GM23338 (cell line): Measurements from ENCODE around the gene CBLIF. TPM values are rescaled to one million over a fixed set of nuclear protein-coding genes. Genes with fewer than 3 reads are reported as not detected.

Experiments
- ATAC-seq: fragments of 200-7000 bp; cut with Tn5 transposase; 3 replicates; pipeline ENCODE4 v1.9.1; 2020
- DNase-seq: peaks from one replicate; pipeline ENCODE4 v3.0.0-alpha.2; 2015; ENCODE audit warnings: low spot score
- H2AFZ ChIP-seq: fragments of 200-600 bp; sonication (generic); 2 replicates; pipeline ENCODE4 v1.8.0; 2016; ENCODE audit warnings: antibody characterized with exemption, mild to moderate bottlenecking, moderate library complexity
- H3F3A ChIP-seq: fragments of 200-600 bp; sonication (generic); replicated peaks from 2 replicates; pipeline ENCODE4 v1.8.0; 2017; ENCODE audit warnings: antibody characterized with exemption, mixed run types, low read depth
- H3K27ac ChIP-seq: fragments of 200-600 bp; sonication (generic); 2 replicates; pipeline ENCODE4 v1.6.1; 2016; ENCODE audit warnings: low read depth
- H3K27me3 ChIP-seq: fragments of 200-600 bp; sonication (generic); 2 replicates; pipeline ENCODE4 v1.8.0; 2016; ENCODE audit warnings: mild to moderate bottlenecking, mixed run types, moderate library complexity; ENCODE audit not compliant: insufficient read depth
- H3K36me3 ChIP-seq: fragments of 200-600 bp; sonication (generic); 2 replicates; pipeline ENCODE4 v1.8.0; 2016; ENCODE audit warnings: mild to moderate bottlenecking; ENCODE audit not compliant: insufficient read depth
- H3K4me1 ChIP-seq: fragments of 200-600 bp; sonication (generic); 2 replicates; pipeline ENCODE4 v1.8.0; 2016; ENCODE audit warnings: mild to moderate bottlenecking, moderate library complexity; ENCODE audit not compliant: insufficient read depth
- H3K4me2 ChIP-seq: fragments of 200-600 bp; sonication (generic); 2 replicates; pipeline ENCODE4 v1.7.1; 2017; ENCODE audit warnings: mixed run types
- H3K4me3 ChIP-seq: fragments of 200-600 bp; sonication (generic); 2 replicates; pipeline ENCODE4 v1.6.1; 2016; ENCODE audit warnings: mixed run types
- H3K79me2 ChIP-seq: fragments of 200-600 bp; sonication (generic); replicated peaks from 2 replicates; pipeline ENCODE4 v1.8.0; 2017; ENCODE audit warnings: mild to moderate bottlenecking; ENCODE audit not compliant: insufficient read depth
- H3K9me2 ChIP-seq: fragments of 200-600 bp; sonication (generic); 2 replicates; pipeline ENCODE4 v1.8.0; 2017; ENCODE audit not compliant: insufficient read depth
- H4K20me1 ChIP-seq: fragments of 200-600 bp; sonication (generic); replicated peaks from 2 replicates; pipeline ENCODE4 v1.8.0; 2017; ENCODE audit warnings: mild to moderate bottlenecking; ENCODE audit not compliant: insufficient read depth
- H3K27ac Mint-ChIP-seq: 2 replicates; pipeline ENCODE4 v1.8.0; 2020; ENCODE audit warnings: inconsistent platforms, mild to moderate bottlenecking, moderate library complexity, mixed read lengths
- H3K27me3 Mint-ChIP-seq: 3 replicates; pipeline ENCODE4 v1.8.0; 2022; ENCODE audit warnings: low read depth, mild to moderate bottlenecking, moderate library complexity, mixed read lengths, inconsistent platforms; ENCODE audit not compliant: insufficient read depth, poor library complexity
- H3K36me3 Mint-ChIP-seq: 3 replicates; pipeline ENCODE4 v1.8.0; 2021; ENCODE audit warnings: low read depth, mild to moderate bottlenecking, inconsistent platforms, moderate library complexity, mixed read lengths
- H3K4me1 Mint-ChIP-seq: 3 replicates; pipeline ENCODE4 v1.8.0; 2020; ENCODE audit warnings: mild to moderate bottlenecking, inconsistent platforms, mixed read lengths
- H3K4me3 Mint-ChIP-seq: 3 replicates; pipeline ENCODE4 v1.8.0; 2021; ENCODE audit warnings: moderate library complexity, mild to moderate bottlenecking, inconsistent platforms, mixed read lengths
- H3K9me3 Mint-ChIP-seq: 3 replicates; pipeline ENCODE4 v1.8.0; 2020; ENCODE audit warnings: moderate library complexity, mild to moderate bottlenecking, inconsistent platforms, mixed read lengths
- CREB1 ChIP-seq: fragments of 250-450 bp; sonication (Bioruptor Pico); IDR thresholded peaks from 2 replicates; pipeline ENCODE4 v1.5.0; 2020; ENCODE audit warnings: low read depth, mild to moderate bottlenecking, moderate library complexity
- CTCF ChIP-seq, 2 experiments: fragments of 200-600 bp in 1 of 2; sonication (generic) in 1 of 2; conservative IDR thresholded peaks; 2 replicates each; pipeline versions ENCODE4 v1.5.1 to v1.6.1; 2016 to 2017; ENCODE audit warnings: antibody characterized with exemption in 2 of 2, low read depth in 2 of 2, mild to moderate bottlenecking in 2 of 2, moderate library complexity in 1 of 2
- ETS1 ChIP-seq: IDR thresholded peaks from 2 replicates; pipeline ENCODE4 v1.6.1; 2016; ENCODE audit warnings: antibody characterized with exemption
- EZH2 ChIP-seq: fragments of 200-600 bp; sonication (generic); IDR thresholded peaks from one replicate; pipeline ENCODE4 v1.8.0; 2017; ENCODE audit warnings: antibody characterized with exemption, mild to moderate bottlenecking, low read depth; ENCODE audit not compliant: unreplicated experiment
- JUNB ChIP-seq: IDR thresholded peaks from one replicate; pipeline ENCODE4 v1.6.1; 2016; ENCODE audit warnings: antibody characterized with exemption; ENCODE audit not compliant: unreplicated experiment
- NANOG ChIP-seq: IDR thresholded peaks from 2 replicates; pipeline ENCODE4 v1.6.1; 2016; ENCODE audit warnings: antibody characterized with exemption, borderline replicate concordance
- POLR2AphosphoS5 ChIP-seq: IDR thresholded peaks from 2 replicates; pipeline ENCODE4 v1.6.1; 2016; ENCODE audit warnings: antibody characterized with exemption, low read depth
- REST ChIP-seq: IDR thresholded peaks from one replicate; pipeline ENCODE4 v1.6.1; 2018; ENCODE audit warnings: antibody characterized with exemption; ENCODE audit not compliant: unreplicated experiment
- STAT1 ChIP-seq: IDR thresholded peaks from one replicate; pipeline ENCODE4 v1.6.1; 2016; ENCODE audit warnings: antibody characterized with exemption; ENCODE audit not compliant: unreplicated experiment
- ZNF114 ChIP-seq: fragments of 250-450 bp; sonication (Bioruptor Pico); IDR thresholded peaks from 2 replicates; pipeline ENCODE4 v1.5.0; 2020; ENCODE audit warnings: mild to moderate bottlenecking, moderate library complexity
- ZNF331 ChIP-seq: fragments of 250-450 bp; sonication (Bioruptor Pico); IDR thresholded peaks from 2 replicates; pipeline ENCODE4 v1.5.0; 2020; ENCODE audit warnings: low read depth, mild to moderate bottlenecking, moderate library complexity
- ZNF462 ChIP-seq: fragments of 250-450 bp; sonication (Bioruptor Pico); IDR thresholded peaks from 2 replicates; pipeline ENCODE4 v1.5.0; 2020; ENCODE audit warnings: mild to moderate bottlenecking, moderate library complexity
- polyA plus RNA-seq: library from polyadenylated mRNA; unstranded; fragments of >200 nt; fragmentation: Nextera tagmentation; extraction: Ambion mirVana; gene quantifications from 2 replicates; pipeline ENCODE4 v1.2.1, GENCODE V29; 2016
- total RNA-seq: library from RNA; depleted of rRNA; stranded (reverse); fragments of >200 nt; shearing (Covaris generic); gene quantifications from 2 replicates; pipeline ENCODE4 v1.2.3, GENCODE V29; 2014

Gene CBLIF
- total and polyA plus RNA-seq, 2 experiments from 2014 or later = not detected

GRCh38 chr11:59794417-59794816 is 50.9 kb downstream of the CBLIF start (continued):
- TF ChIP-seq ZNF462 (CRISPR knock-in tag) (no peak), STAT1 (no peak), CTCF (conservative IDR thresholded peaks at IDR 0.05; ENCODE audit: low read depth in 2 of 2) (no peak), ETS1 (no peak)

- ATAC-seq = no peak
- H3K36me3 ChIP-seq = peaks cover 36% of the 10 kb centered on the region
- peaks cover 65% of the 10 kb centered on the region for H3K36me3 Mint-ChIP-seq
- TF ChIP-seq ZNF331 = no peak
- TF ChIP-seq REST = no peak
- no peak for TF ChIP-seq JUNB
- no peak for TF ChIP-seq ZNF114 (CRISPR knock-in tag)
- no peak for TF ChIP-seq NANOG
- no peak for TF ChIP-seq CREB1
- TF ChIP-seq EZH2 = no peak
- TF ChIP-seq POLR2AphosphoS5 = no peak
Measured at GRCh38 chr11:59792507-59792906, 52.8 kb downstream of the CBLIF start.

More at GRCh38 chr11:59792507-59792906, 52.8 kb downstream of the CBLIF start:
- no peaks in the 10 kb centered on the region for H3K4me1 Mint-ChIP-seq
- Histone ChIP-seq H3K27me3 (no peaks in the 10 kb centered on the region), H3K27ac (no peak overlapping the region), H4K20me1 (peaks cover 6% of the 10 kb centered on the region; the same call in 1 of the 2 replicates), H3K9me2 (no peaks in the 10 kb centered on the region), H3K79me2 (no peaks in the 10 kb centered on the region), H3K4me3 (no peak overlapping the region), H2AFZ (no peak overlapping the region), H3F3A (no peaks in the 10 kb centered on the region), H3K4me1 (no peaks in the 10 kb centered on the region), H3K4me2 (no peak overlapping the region)
- no peak for DNase-seq
- no peaks in the 10 kb centered on the region for H3K9me3 Mint-ChIP-seq
- no peak overlapping the region for H3K4me3 Mint-ChIP-seq
- H3K27ac Mint-ChIP-seq = no peak overlapping the region
- H3K27me3 Mint-ChIP-seq = no peaks in the 10 kb centered on the region
